MM.1S (cell line): ENCODE results near the gene RHOV.

Experiments
- CTCF ChIP-seq: fragments of 300-600 bp; sonication (generic); IDR thresholded peaks from 2 replicates; pipeline ENCODE4 v1.5.1; 2016; ENCODE audit warnings: antibody characterized with exemption, low read length, mixed read lengths
- EZH2 ChIP-seq: fragments of 300-600 bp; sonication (generic); optimal IDR thresholded peaks from 2 replicates; pipeline ENCODE3; 2017; ENCODE audit warnings: low read depth, mild to moderate bottlenecking, antibody characterized with exemption, low read length, mixed read lengths

DNA sequence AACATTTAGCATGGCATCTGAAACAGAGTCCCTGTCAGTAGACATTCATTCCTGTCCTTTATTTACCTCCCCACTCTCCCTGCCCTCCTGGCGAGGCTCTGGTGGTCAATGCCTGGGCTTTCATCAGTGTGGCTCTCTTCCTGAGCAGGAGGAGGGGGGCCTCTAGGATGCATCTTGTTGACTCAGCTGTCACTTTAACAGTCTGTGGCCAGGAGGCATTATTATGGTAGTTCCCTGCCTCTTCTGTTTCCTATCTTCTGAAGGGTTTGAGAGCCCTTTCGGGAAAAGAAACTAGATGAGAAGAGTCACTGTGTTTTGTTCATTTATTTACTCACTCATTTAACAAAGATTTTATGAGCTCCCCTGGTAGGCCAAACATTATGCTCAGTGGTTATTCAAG is 43.1 kb downstream of the RHOV start:
- no peak for TF ChIP-seq CTCF
- TF ChIP-seq EZH2 = no peak
